Lower leg skin (tissue), 4 donors: Measurements from ENCODE around the gene NR2F1-AS1. TPM values are rescaled to one million over a fixed set of nuclear protein-coding genes. Genes with fewer than 3 reads are reported as not detected.

Experiments
- DNase-seq, 2 donors: peaks; one replicate each; pipeline ENCODE4 v3.0.0-alpha.2; 2019; ENCODE audit warnings: low spot score in 2 of 2
- H3K4me3 ChIP-seq: fragments of 200-600 bp; sonication (generic); 2 replicates; pipeline ENCODE4 v1.5.1; 2017; ENCODE audit warnings: mild to moderate bottlenecking, low read depth; ENCODE audit not compliant: poor library complexity, severe bottlenecking
- CTCF ChIP-seq, 3 donors: fragments of 450-650 bp; IDR thresholded peaks; one replicate each; pipeline ENCODE4 v1.5.1; 2016; ENCODE audit warnings: antibody characterized with exemption in 3 of 3, mild to moderate bottlenecking in 3 of 3, moderate library complexity in 2 of 3
- POLR2A ChIP-seq, 2 donors: fragments of 450-650 bp; IDR thresholded peaks; one replicate each; pipeline ENCODE4 v1.6.1; 2016 to 2017; ENCODE audit warnings: antibody characterized with exemption in 2 of 2, mild to moderate bottlenecking in 1 of 2, moderate library complexity in 1 of 2
- WGBS, 2 donors: methylation state at CpG; one replicate each; pipeline ENCODE4 v1.1.5; 2018; 5-methylcytosine and 5-hydroxymethylcytosine counted together
- intact Hi-C: fragments of 100-400 bp; cut with DNase I; formaldehyde crosslinking; loops from one replicate; pipeline ENCODE4 v1.15.0; 2023; ENCODE audit warnings: low total_unique reads
- total RNA-seq, 4 donors: library from RNA; depleted of rRNA; stranded (reverse); fragments of >200 nt; gene quantifications; one replicate each; pipeline ENCODE4 v1.1.0, GENCODE V29; 2016

Gene NR2F1-AS1
- total RNA-seq, 4 donors from 2014 or later = 0.30 to 1.7 (median 1.0) TPM; not detected in 1

- TF ChIP-seq POLR2A (IDR thresholded peaks at IDR 0.05) (no peak), CTCF (IDR thresholded peaks at IDR 0.05) (no peak)
- H3K4me3 ChIP-seq = peak overlapping the region; percentile 13
- WGBS, 2 donors = 1% methylated on average over 17 to 31 of the region's 48 CpGs
- intact Hi-C loops = loop anchor here (10.0 kb wide), 1 partner anchor 330 kb away; no protein-coding TSS in a partner anchor
- no peak for DNase-seq
Measured at GRCh38 chr5:93584596-93585040, 3.6 kb upstream of the NR2F1-AS1 start.

- 1 to 2% methylated on average over 33 to 48 of the region's 110 CpGs for WGBS, 2 donors
- DNase-seq = no peak
- peak overlapping the region; percentile 17 for H3K4me3 ChIP-seq
- TF ChIP-seq CTCF (IDR thresholded peaks at IDR 0.05) = no peak
- TF ChIP-seq POLR2A (IDR thresholded peaks at IDR 0.05) = no peak
- intact Hi-C loops = loop anchor here (10.0 kb wide), 1 partner anchor 331 kb away; no protein-coding TSS in a partner anchor
Measured at GRCh38 chr5:93583768-93584595, 3.0 kb upstream of the NR2F1-AS1 start.

- TF ChIP-seq CTCF (IDR thresholded peaks at IDR 0.05) = no peak
- TF ChIP-seq POLR2A (IDR thresholded peaks at IDR 0.05) = no peak
- H3K4me3 ChIP-seq = no peak overlapping the region
- intact Hi-C loops = loop anchor here (10.0 kb wide), 1 partner anchor 331 kb away; no protein-coding TSS in a partner anchor
- 3 to 4% methylated on average over 4 of the region's 4 CpGs for WGBS, 2 donors
- DNase-seq = no peak
Measured at GRCh38 chr5:93583439-93583767, 2.4 kb upstream of the NR2F1-AS1 start.

- DNase-seq = no peak
- no peak for TF ChIP-seq POLR2A (IDR thresholded peaks at IDR 0.05)
- peak in 1 of 3 donors; percentile 53 for TF ChIP-seq CTCF (IDR thresholded peaks at IDR 0.05)
- 5 to 6% methylated on average over 21 of the region's 21 CpGs for WGBS, 2 donors
- intact Hi-C loops = loop anchor here (10.0 kb wide), 1 partner anchor 332 kb away; no protein-coding TSS in a partner anchor
- peak within 1 kb of the TSS; percentile 17 for H3K4me3 ChIP-seq
Measured at GRCh38 chr5:93582677-93583438, 1.8 kb upstream of the NR2F1-AS1 start, which contains the start of gene NR2F1. Gene NR2F1, plus strand, starts transcription at chr5:93583222. Its CDS starts 1,802 bp downstream, at chr5:93585024.

- 0 to 3% methylated on average over 2 of the region's 2 CpGs for WGBS, 2 donors
- TF ChIP-seq CTCF (IDR thresholded peaks at IDR 0.05) (no peak), POLR2A (IDR thresholded peaks at IDR 0.05) (no peak)
- H3K4me3 ChIP-seq = no peak overlapping the region
- no peak for DNase-seq
- intact Hi-C loops = loop anchor here (10.0 kb wide), 1 partner anchor 333 kb away; no protein-coding TSS in a partner anchor
Measured at GRCh38 chr5:93582167-93582462, 1.1 kb upstream of the NR2F1-AS1 start.
